Thyroid gland (tissue), 4 donors: ENCODE data around the gene HAPSTR1. TPM values are rescaled to one million over a fixed set of nuclear protein-coding genes. Genes with fewer than 3 reads are reported as not detected.

Source experiments
- DNase-seq, 2 donors: peaks; one replicate each; pipeline ENCODE4 v3.0.0-alpha.2; 2019
- H3K27ac ChIP-seq, 3 donors: fragments of 200-600 bp; sonication (generic); 1 replicate in 2 of 3; 2 replicates in 1 of 3; pipeline ENCODE4 v1.5.1; 2016 to 2019; ENCODE audit warnings: mild to moderate bottlenecking in 1 of 3, moderate library complexity in 1 of 3
- H3K27me3 ChIP-seq: fragments of 200-600 bp; sonication (generic); one replicate; pipeline ENCODE4 v1.5.1; 2019
- H3K36me3 ChIP-seq, 2 donors: fragments of 200-600 bp; sonication (generic); one replicate each; pipeline ENCODE4 v1.5.1; 2016 to 2019
- H3K4me1 ChIP-seq, 2 donors: fragments of 200-600 bp; sonication (generic); one replicate each; pipeline ENCODE4 v1.5.1; 2017 to 2019
- H3K4me3 ChIP-seq, 3 donors: fragments of 200-600 bp; sonication (generic); replicated peaks in 1 of 3; 1 replicate in 2 of 3; 2 replicates in 1 of 3; pipeline ENCODE4 v1.5.1; 2016; ENCODE audit warnings: mild to moderate bottlenecking in 1 of 3
- H3K9me3 ChIP-seq: fragments of 200-600 bp; sonication (generic); one replicate; pipeline ENCODE4 v1.5.1; 2017
- CTCF ChIP-seq, 6 experiments: fragments of 200-600 bp in 3 of 6; fragments of 450-650 bp in 3 of 6; sonication (generic) in 3 of 6; IDR thresholded peaks; one replicate each; pipeline ENCODE4 v1.5.1; 2016 to 2019; ENCODE audit warnings: antibody characterized with exemption in 6 of 6, mild to moderate bottlenecking in 2 of 6, inconsistent platforms in 1 of 6, moderate library complexity in 1 of 6
- POLR2A ChIP-seq, 2 donors: fragments of 450-650 bp; IDR thresholded peaks; one replicate each; pipeline ENCODE4 v1.6.1; 2017; ENCODE audit warnings: antibody characterized with exemption in 2 of 2, mild to moderate bottlenecking in 2 of 2, moderate library complexity in 1 of 2
- WGBS, 2 donors: methylation state at CpG; one replicate each; pipeline ENCODE4 v1.1.5; 2017; 5-methylcytosine and 5-hydroxymethylcytosine counted together
- intact Hi-C: fragments of 100-400 bp; cut with DNase I; formaldehyde crosslinking; loops from one replicate; pipeline ENCODE4 v1.15.1; 2023
- total RNA-seq, 4 donors: library from RNA; depleted of rRNA; stranded (reverse); fragments of >200 nt; gene quantifications; one replicate each; pipeline ENCODE4 v1.2.3, GENCODE V29; 2016

Gene HAPSTR1
- total RNA-seq, 4 donors from 2014 or later: 59.0 to 107 (median 68.7) TPM

GRCh38 chr16:9138731-9139501, 47.5 kb downstream of the HAPSTR1 start:
- H3K27me3 ChIP-seq: no peaks in the 10 kb centered on the region
- TF ChIP-seq POLR2A (IDR thresholded peaks at IDR 0.05) (no peak), CTCF (IDR thresholded peaks at IDR 0.05) (peak; percentile 42 to 89 (median 66))
- peaks cover 0 to 5% of the 10 kb centered on the region in 2 donors for H3K4me1 ChIP-seq
- H3K36me3 ChIP-seq: no peaks in the 10 kb centered on the region
- DNase-seq: peak; percentile 61 to 68
- intact Hi-C loops: no loop called here
- H3K9me3 ChIP-seq: no peaks in the 10 kb centered on the region
- no peak overlapping the region for H3K4me3 ChIP-seq
- H3K27ac ChIP-seq: no peak overlapping the region
- WGBS, 2 donors: 8 to 10% methylated on average over 21 of the region's 21 CpGs

GRCh38 chr16:9139965-9140364, 48.5 kb downstream of the HAPSTR1 start:
- H3K9me3 ChIP-seq: no peaks in the 10 kb centered on the region
- WGBS, 2 donors: 93 to 94% methylated on average over 7 of the region's 7 CpGs
- no peak overlapping the region for H3K4me3 ChIP-seq
- TF ChIP-seq CTCF (IDR thresholded peaks at IDR 0.05) (no peak), POLR2A (IDR thresholded peaks at IDR 0.05) (no peak)
- H3K36me3 ChIP-seq: no peaks in the 10 kb centered on the region
- H3K4me1 ChIP-seq: peaks cover 0 to 5% of the 10 kb centered on the region in 2 donors
- DNase-seq: no peak
- H3K27ac ChIP-seq: no peak overlapping the region
- intact Hi-C loops: no loop called here
- H3K27me3 ChIP-seq: no peaks in the 10 kb centered on the region

Other genes with a start within 250 kb of the HAPSTR1 start
- gene CARHSP1, start 222.6 kb upstream of the HAPSTR1 start, total RNA-seq: 10 to 100 TPM; 43.4 to 67.5 (median 61.1) TPM
- not detected for gene LITAFD, start 209.3 kb upstream of the HAPSTR1 start, total RNA-seq
- 10 to 100 TPM; 57.9 to 93.6 (median 85.5) TPM for gene USP7, start 127.7 kb upstream of the HAPSTR1 start, total RNA-seq